ENCODE results near the gene DPP7. TPM values are rescaled to one million over a fixed set of nuclear protein-coding genes. Genes with fewer than 3 reads are reported as not detected.

DPP7 gene
- total RNA-seq, 4 donors from 2014 or later: 41.1 to 109 (median 62.4) TPM

GRCh38 chr9:137110147-137110910, 4.2 kb downstream of the DPP7 start:
- H3K27ac ChIP-seq: no peak overlapping the region
- H3K4me1 ChIP-seq: peaks cover 13 to 20% (median 14%) of the 10 kb centered on the region in 3 donors
- 86 to 87% methylated on average over 6 to 27 of the region's 38 CpGs for WGBS, 2 donors
- no peak for DNase-seq
- H3K9me3 ChIP-seq: no peaks in the 10 kb centered on the region
- intact Hi-C loops (cut with DNase I): no loop called here
- no peak overlapping the region for H3K4me3 ChIP-seq
- TF ChIP-seq CTCF (IDR thresholded peaks at IDR 0.05) (no peak), POLR2A (IDR thresholded peaks at IDR 0.05) (no peak)
- peaks cover 0 to 2% (median 0%) of the 10 kb centered on the region in 4 donors for H3K27me3 ChIP-seq
- peaks cover 27 to 81% (median 29%) of the 10 kb centered on the region in 3 donors for H3K36me3 ChIP-seq

- intact Hi-C loops (cut with DNase I): no loop called here
- peaks cover 27 to 90% (median 34%) of the 10 kb centered on the region in 3 donors for H3K36me3 ChIP-seq
- no peaks in the 10 kb centered on the region for H3K9me3 ChIP-seq
- peaks cover 7 to 13% (median 7%) of the 10 kb centered on the region in 3 donors for H3K4me1 ChIP-seq
- no peaks in the 10 kb centered on the region for H3K27me3 ChIP-seq
- WGBS, 2 donors: 66 to 80% methylated on average over 7 to 11 of the region's 34 CpGs
- no peak overlapping the region for H3K4me3 ChIP-seq
- no peak overlapping the region for H3K27ac ChIP-seq
- no peak for TF ChIP-seq POLR2A (IDR thresholded peaks at IDR 0.05)
- no peak for TF ChIP-seq CTCF (IDR thresholded peaks at IDR 0.05)
- DNase-seq: no peak
Observed at GRCh38 chr9:137109250-137110146, 5.0 kb downstream of the DPP7 start.

- Histone ChIP-seq H3K4me1 (peaks cover 6 to 11% (median 6%) of the 10 kb centered on the region in 3 donors), H3K27ac (no peak overlapping the region), H3K36me3 (peaks cover 30 to 97% (median 38%) of the 10 kb centered on the region in 3 donors), H3K9me3 (no peaks in the 10 kb centered on the region), H3K27me3 (no peaks in the 10 kb centered on the region), H3K4me3 (no peak overlapping the region)
- TF ChIP-seq CTCF (IDR thresholded peaks at IDR 0.05) (no peak), POLR2A (IDR thresholded peaks at IDR 0.05) (no peak)
- no peak for DNase-seq
- WGBS, 2 donors: 95 to 100% methylated on average over 3 to 4 of the region's 29 CpGs
- intact Hi-C loops (cut with DNase I): no loop called here
Observed at GRCh38 chr9:137108608-137109249, 5.8 kb downstream of the DPP7 start.

DNA sequence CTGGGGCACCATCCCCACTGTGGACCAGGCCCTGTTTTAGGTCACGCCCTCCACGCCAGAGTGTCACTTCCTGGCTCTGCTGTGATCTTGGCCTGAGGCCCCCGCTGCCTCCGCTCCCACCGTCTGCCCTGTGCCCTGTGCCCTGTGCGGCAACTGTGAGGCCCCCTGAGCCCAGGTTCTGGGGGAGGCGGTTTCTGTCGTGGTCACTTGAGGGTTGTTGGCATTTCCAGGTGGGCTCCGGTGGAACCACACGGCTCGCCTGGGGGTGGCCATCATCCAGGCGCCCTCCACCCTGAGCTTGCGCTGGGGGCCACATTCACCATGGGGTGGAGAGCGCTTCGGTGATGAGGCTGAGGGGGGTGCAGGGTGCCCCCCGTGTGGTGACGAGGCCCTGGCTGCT, 6.6 kb downstream of the DPP7 start:
- intact Hi-C loops (cut with DNase I): no loop called here
- Histone ChIP-seq H3K36me3 (peaks cover 37 to 100% (median 45%) of the 10 kb centered on the region in 3 donors), H3K4me1 (peaks cover 0 to 4% (median 0%) of the 10 kb centered on the region in 3 donors), H3K9me3 (no peaks in the 10 kb centered on the region), H3K4me3 (no peak overlapping the region), H3K27me3 (no peaks in the 10 kb centered on the region), H3K27ac (no peak overlapping the region)
- DNase-seq: no peak
- TF ChIP-seq CTCF (IDR thresholded peaks at IDR 0.05): no peak
- no peak for TF ChIP-seq POLR2A (IDR thresholded peaks at IDR 0.05)
- 94 to 97% methylated on average over 6 to 9 of the region's 17 CpGs for WGBS, 2 donors
